Central memory CD4-positive, alpha-beta T cell (primary cell): ENCODE results near the gene LRRC72.
"Not testable (repeated sequence)": the region's sequence is repeated elsewhere in the genome, so short reads cannot be mapped to it uniquely, and the experiment has no call there.

Source experiments
- DNase-seq: peaks from one replicate; pipeline ENCODE4 v3.0.0; 2022
- total RNA-seq, 3 experiments: gene quantifications; one replicate each; lab custom pipeline; 2026; lab: John Stamatoyannopoulos, UW

The LRRC72 gene
- 0 reads per million in 3 experiments for total RNA-seq

- DNase-seq, result no peak
Observed at GRCh38 chr7:16526742-16527540, at the start of gene LRRC72. LRRC72 (plus strand) TSS chr7:16526825; CDS start chr7:16526953, 128 bp downstream.

DNA sequence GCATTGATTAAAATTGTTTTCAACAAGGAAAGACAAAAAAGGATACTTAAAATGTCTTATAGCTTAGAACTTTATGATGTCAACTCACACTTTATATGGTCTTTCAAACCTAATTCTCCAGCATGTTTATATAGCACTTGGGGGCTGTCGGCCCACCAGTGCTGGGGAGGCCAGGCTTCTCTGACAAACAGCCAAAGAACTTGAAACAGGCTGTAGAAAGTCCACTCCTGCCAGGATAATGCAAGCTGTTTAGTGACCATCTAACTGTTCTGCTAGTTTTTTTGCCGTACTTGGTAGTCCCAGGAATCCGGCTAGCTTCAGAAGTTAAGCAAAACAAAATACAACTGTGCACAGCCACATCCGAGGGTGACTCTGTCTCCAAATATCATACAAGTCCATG lies 47.5 kb upstream of the LRRC72 start:
- no peak for DNase-seq

- DNase-seq, result no peak
Observed at GRCh38 chr7:16479591-16479990, 47.0 kb upstream of the LRRC72 start.

- DNase-seq, result no peak
Observed at GRCh38 chr7:16484453-16485158, 42.0 kb upstream of the LRRC72 start.

GRCh38 chr7:16491148-16491547 lies 35.5 kb upstream of the LRRC72 start:
- DNase-seq, result no peak

DNA sequence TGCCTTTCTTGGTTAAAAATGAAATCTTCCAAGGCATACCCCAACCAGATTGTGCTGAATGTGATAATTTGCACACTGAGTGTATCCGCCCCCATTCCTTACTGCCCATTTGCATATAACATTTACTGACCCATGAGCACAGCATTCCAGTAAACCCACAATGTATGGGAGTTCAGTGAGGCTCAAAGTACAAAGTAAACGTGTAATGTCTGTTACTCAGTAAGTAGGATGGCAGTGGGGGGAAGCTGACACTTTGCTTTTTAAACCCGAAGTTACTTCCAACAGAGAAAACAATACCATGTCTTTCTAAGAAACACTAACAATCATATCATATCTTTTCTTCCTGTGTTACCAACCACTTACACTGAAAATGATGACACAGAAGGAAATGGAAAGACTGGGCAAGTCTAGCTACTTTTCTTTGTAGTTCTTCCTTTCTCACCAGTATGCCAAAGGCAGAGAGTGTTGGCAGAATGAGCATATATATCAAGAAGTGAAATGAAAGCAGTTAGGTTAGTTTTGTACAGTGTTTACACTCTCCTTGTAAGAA lies 34.0 kb upstream of the LRRC72 start:
- no peak for DNase-seq

DNA sequence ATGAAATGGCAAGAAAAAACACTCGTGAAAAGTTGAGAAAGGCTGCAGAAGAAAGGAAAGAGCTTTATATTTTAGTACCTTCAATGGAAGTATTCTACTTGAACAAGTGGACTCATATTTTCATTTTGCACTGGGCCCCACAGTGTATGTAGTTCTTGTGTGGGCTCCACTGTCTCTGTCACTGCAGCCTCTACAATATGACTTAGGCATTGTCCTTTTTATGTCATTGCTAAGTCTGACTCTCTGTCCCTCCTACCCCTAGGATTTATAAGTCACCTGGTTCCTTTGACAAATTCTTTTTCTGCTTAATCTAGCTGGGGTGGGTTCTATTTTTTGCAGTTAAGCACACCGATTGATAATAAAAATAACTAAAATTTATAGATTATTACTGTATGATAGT lies 33.4 kb upstream of the LRRC72 start:
- no peak for DNase-seq

- DNase-seq, result no peak
Observed at GRCh38 chr7:16494551-16494950, 32.1 kb upstream of the LRRC72 start.

DNA sequence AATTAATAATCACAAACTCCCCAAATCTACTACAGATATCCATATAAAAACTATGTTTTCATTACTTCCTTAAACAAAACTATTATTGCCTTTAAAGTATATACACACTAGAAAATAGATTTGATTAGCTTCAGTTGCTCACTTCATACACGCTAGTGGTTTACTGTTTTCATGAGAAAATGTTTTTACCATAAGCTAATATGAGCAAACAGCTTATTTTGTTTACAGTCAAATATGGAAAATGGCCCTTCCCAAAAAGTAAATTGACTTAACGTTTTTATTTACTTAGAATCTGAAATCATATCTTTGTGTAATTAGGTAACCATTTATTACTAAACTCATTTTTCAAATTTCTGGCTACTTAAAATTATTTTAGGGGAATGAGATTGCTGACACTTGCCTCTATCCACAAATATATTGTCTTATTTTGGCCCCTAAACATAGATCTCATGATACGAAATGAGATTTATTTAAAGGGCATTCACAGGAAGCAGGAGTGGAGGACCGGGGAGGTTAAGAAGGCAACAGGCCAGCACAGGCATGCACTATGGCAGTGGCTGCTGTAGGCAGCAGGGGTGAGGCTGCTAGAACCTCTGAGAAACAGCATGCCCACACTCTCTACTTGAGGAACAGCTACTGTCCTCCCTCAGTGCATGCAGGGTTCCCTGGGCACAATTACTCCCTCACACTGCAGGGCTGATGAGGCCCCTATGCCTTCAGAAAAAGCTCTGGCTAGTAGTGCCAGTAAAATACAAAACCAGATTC lies 31.5 kb upstream of the LRRC72 start:
- DNase-seq, result no peak

GRCh38 chr7:16498122-16498521 lies 28.5 kb upstream of the LRRC72 start:
- DNase-seq, result no peak

GRCh38 chr7:16502303-16502702 lies 24.3 kb upstream of the LRRC72 start:
- no peak for DNase-seq

- DNase-seq, result no peak
Observed at GRCh38 chr7:16504019-16504418, 22.6 kb upstream of the LRRC72 start.

DNA sequence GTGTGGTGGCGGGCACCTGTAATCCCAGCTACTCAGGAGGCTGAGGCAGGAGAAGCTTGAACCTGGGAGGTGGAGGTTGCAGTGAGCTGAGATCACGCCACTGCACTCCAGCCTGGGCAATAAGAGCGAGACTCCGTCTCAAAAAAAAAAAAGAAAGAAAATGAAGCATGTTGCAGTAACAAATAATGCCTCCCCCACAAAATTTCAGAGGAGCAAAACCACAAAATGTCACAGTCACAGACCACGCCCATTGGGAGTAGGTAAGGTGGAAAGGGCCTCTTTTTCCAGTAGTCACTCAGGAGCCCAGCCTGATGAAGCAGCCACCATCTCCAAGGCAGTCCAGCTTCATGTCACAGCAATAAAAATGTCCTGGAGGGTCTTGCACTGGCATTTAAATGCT lies 20.2 kb upstream of the LRRC72 start:
- DNase-seq, result not testable (repeated sequence)

GRCh38 chr7:16509829-16510228 lies 16.8 kb upstream of the LRRC72 start:
- DNase-seq, result no peak

- no peak for DNase-seq
Observed at GRCh38 chr7:16511314-16511713, 15.3 kb upstream of the LRRC72 start.

DNA sequence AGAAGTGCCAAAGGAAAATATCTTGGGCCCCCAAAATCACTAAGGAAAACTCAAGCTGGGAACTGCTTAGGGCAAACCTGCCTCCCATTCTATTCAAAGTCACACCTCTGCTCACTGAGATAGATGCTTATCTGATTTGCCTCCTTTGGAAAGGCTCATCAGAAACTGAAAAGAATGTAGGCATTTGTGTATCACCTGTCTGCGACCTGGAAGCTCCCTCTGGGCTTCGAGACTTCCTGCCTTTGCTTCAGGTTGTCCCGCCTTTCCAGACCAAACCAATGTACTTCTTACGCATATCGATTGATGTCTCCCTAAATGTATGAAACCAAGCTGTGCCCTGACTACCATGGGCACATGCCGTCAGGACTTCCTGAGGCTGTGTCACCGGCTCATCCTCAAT lies 14.5 kb upstream of the LRRC72 start:
- no peak for DNase-seq

DNA sequence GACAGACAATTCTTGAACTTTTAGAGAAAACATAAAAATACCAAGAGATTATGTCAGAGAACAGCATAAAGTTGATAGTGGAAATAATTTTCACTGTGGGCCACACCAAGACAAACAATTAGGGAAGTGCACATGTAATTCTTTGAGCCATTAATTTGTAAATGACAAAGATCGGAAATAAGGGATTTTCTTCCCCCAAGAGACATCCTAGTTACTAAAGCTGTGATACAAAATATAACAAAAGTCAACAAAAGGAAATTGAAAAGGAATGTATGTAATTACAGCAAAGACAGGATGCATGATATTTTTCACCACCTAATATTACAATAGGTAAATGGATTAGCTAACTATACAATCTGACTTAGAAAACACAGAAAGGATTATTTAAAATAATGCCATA lies 12.4 kb upstream of the LRRC72 start:
- DNase-seq, result no peak

DNA sequence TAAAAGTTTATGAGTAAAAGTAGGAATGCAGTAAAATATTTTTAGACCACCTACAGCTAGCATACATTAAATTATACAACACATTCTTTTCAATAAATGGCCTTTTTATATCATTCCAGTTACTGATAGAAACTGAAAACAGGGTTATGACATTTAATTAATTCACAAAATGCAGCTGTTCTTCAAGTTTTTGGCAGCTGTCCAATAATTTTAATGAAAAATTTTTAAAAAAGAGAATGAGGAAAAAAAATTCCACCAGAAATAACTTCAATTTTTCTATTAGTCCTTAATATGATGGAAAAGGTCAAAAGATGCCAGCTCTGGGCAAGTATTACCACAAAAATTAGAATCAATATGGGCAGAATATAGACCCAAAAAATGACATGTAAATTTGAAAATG lies 11.9 kb upstream of the LRRC72 start:
- no peak for DNase-seq

DNA sequence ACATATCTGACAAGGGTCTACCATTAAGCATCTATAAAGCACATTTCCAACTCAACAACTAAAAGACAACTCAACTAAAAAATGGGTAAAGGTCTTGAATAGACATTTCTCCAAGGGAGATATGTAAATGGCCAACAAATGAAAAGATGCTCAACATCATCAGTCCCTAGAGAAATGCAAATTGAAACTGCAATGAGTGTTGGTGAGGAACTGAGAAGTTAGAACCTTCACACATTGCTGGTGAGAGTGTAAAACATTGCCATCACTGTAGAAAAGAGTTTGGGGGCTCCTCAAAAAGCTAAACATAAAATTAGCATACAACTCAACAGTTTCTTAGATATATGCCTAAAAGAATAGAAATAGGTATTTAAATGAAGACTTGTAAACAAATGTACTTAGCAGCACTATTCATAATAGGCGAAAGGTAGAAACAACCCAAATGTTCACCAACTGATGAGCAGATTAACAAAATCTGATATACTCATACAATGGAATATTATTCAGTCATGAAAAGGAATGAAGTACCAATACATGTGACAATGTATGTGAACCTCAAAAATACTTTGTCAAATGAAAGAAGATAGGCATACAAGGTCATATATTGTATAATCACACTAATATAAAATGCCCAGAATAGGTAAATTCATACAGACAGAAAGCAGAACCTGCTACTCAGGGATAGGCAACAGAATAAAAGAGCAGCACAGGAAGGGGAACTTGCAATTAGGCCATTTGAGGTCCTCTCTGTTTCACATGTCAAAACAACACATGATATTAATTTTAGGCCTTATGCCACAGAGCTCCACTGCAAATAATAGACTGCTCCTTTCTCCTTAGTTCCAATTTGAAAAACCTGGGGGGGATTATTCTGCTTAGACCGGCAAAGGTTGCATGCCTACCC lies 10.6 kb upstream of the LRRC72 start:
- DNase-seq, result no peak

DNA sequence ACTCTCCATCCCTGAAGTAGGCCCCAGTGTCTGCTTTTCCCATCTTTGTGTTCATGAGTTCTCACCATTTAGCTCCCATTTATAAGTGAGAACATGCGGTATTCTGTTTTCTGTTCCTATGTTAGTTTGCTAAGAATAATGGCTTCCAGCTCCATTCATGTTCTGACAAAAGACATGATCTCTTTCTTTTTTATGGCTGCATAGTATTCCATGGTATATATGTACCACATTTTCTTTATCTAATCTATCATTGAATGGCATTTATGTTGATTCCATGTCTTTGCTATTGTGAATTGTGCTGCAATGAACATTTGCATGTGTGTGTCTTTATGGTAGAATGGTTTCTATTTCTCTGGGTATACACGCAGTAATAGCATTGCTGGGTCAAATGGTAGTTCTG lies 6.6 kb upstream of the LRRC72 start:
- DNase-seq, result not testable (repeated sequence)

DNA sequence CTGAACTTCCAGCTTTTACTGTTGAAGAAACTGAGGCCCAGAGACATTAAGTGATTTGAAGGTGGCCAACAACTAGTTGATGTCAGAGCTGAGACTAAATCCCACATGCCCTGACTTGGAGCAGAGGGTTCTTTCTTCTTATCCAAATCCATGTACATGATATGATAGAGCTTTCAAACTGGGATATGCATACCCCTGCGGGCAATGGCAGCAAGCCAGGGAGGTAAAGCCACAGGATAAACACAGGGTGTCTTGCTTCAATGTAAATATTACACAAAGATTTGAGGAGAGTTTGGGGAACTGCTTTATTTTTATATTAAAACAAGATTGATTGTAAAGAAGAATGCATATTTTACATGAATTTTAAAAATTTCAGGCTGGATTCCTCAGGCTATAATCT lies 2.3 kb upstream of the LRRC72 start:
- no peak for DNase-seq

- no peak for DNase-seq
Observed at GRCh38 chr7:16528520-16528919, 1.9 kb downstream of the LRRC72 start.
